ENCODE data around the gene RAD9A. TPM values are rescaled to one million over a fixed set of nuclear protein-coding genes. Genes with fewer than 3 reads are reported as not detected.
A peak's percentile ranks its signal among the peaks of the same experiment; 100 is the strongest.

The RAD9A gene
- total RNA-seq, 1 donor: 7.6 TPM

GRCh38 chr11:67355794-67356386 is 35.9 kb upstream of the RAD9A start:
- H3K36me3 ChIP-seq (ENCODE audit: insufficient read depth, low read length): peaks cover 4% of the 10 kb centered on the region
- peak overlapping the region; percentile 90 for H3K27ac ChIP-seq (ENCODE audit: low read depth, low read length)
- peaks cover 18% of the 10 kb centered on the region for H3K79me2 ChIP-seq (ENCODE audit: insufficient read depth, low read length)
- no peak overlapping the region for H3K4me3 ChIP-seq (ENCODE audit: insufficient read depth, low read length)
- no peaks in the 10 kb centered on the region for H3K27me3 ChIP-seq (ENCODE audit: insufficient read depth, low read length)
- H2AFZ ChIP-seq (ENCODE audit: low read length): no peak overlapping the region
- no peak overlapping the region for H3K4me2 ChIP-seq (ENCODE audit: insufficient read depth, low read length)
- TF ChIP-seq, protein P1, sequence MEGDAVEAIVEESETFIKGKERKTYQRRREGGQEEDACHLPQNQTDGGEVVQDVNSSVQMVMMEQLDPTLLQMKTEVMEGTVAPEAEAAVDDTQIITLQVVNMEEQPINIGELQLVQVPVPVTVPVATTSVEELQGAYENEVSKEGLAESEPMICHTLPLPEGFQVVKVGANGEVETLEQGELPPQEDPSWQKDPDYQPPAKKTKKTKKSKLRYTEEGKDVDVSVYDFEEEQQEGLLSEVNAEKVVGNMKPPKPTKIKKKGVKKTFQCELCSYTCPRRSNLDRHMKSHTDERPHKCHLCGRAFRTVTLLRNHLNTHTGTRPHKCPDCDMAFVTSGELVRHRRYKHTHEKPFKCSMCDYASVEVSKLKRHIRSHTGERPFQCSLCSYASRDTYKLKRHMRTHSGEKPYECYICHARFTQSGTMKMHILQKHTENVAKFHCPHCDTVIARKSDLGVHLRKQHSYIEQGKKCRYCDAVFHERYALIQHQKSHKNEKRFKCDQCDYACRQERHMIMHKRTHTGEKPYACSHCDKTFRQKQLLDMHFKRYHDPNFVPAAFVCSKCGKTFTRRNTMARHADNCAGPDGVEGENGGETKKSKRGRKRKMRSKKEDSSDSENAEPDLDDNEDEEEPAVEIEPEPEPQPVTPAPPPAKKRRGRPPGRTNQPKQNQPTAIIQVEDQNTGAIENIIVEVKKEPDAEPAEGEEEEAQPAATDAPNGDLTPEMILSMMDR (IDR thresholded peaks at IDR 0.05; ENCODE audit: extremely low read depth, low read depth, low read length): no peak
- no peak for DNase-seq (ENCODE audit: insufficient read length, low spot score, missing footprints)
- no peaks in the 10 kb centered on the region for H4K20me1 ChIP-seq (ENCODE audit: insufficient read depth, low read length)
- H3K4me1 ChIP-seq (ENCODE audit: insufficient read depth, low read length): peaks cover 69% of the 10 kb centered on the region
- H3K9me3 ChIP-seq (ENCODE audit: low read depth, low read length): no peaks in the 10 kb centered on the region

DNA sequence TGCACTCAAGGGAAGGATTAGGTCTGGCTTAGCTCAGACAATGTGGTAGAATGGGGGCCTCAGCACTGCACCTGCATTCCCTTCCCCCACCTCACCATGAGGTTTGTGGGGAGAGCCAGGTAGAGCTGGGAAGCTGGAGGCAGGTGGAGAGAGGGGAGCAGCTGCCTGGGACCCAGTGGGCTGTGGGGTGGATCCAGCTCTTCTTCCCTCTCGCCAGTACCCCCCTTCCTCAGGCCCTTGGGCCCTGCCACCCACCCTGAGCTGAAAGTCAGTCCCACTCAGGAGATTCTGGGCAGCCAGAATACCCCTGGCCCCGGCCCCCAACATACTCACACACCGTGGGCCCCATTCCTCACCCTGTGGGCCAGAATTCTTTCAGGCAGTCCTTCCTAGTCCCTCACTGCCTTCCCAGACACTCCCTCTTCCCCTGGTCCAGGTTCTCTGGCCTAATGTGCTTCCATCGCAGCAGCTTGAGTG is 35.4 kb upstream of the RAD9A start:
- TF ChIP-seq, protein P1 (IDR thresholded peaks at IDR 0.05; ENCODE audit: extremely low read depth, low read depth, low read length): no peak
- Histone ChIP-seq H3K4me3 (ENCODE audit: insufficient read depth, low read length) (no peak overlapping the region), H4K20me1 (ENCODE audit: insufficient read depth, low read length) (peaks cover 3% of the 10 kb centered on the region), H3K27ac (ENCODE audit: low read depth, low read length) (peak overlapping the region; percentile 90), H3K79me2 (ENCODE audit: insufficient read depth, low read length) (peaks cover 19% of the 10 kb centered on the region), H3K4me2 (ENCODE audit: insufficient read depth, low read length) (no peak overlapping the region), H3K36me3 (ENCODE audit: insufficient read depth, low read length) (peaks cover 2% of the 10 kb centered on the region), H2AFZ (ENCODE audit: low read length) (no peak overlapping the region), H3K27me3 (ENCODE audit: insufficient read depth, low read length) (no peaks in the 10 kb centered on the region), H3K9me3 (ENCODE audit: low read depth, low read length) (no peaks in the 10 kb centered on the region), H3K4me1 (ENCODE audit: insufficient read depth, low read length) (peaks cover 64% of the 10 kb centered on the region)
- peak; percentile 52 for DNase-seq (ENCODE audit: insufficient read length, low spot score, missing footprints)

DNA sequence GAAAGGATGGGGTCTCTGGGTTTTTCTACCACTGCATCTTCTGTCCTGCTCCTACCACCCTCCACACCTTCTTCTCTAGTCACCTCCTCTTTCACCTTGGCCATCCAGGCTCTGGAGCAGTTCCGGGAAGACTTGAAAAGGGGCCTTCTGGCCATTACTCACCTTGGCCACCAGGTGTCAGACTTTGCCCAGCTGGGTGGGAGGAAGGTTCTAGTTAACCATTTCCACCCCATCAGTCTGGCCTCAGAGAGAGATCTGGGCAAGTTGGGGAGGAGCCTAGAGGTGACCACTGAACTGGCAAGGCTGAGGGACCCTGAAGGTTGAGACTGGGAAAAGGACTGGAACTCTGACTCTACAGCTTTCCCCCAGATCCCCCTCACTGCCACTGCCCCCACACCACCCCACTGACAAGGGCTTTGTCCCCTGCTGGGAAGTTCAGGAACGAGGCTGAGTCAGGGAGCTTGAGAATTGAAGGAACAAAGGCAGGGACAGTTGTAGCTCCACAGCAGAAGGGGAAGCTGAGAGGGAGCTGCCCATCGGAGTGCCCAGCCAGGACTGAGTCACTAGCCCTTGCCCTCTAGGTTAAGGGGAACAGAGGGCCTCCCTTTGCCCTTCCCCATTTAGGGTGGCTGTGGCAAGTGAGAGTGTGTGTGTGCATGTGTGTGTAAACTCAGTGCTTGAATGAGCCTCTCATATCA is 34.8 kb upstream of the RAD9A start:
- H3K4me3 ChIP-seq (ENCODE audit: insufficient read depth, low read length): no peak overlapping the region
- H3K36me3 ChIP-seq (ENCODE audit: insufficient read depth, low read length): peaks cover 4% of the 10 kb centered on the region
- DNase-seq (ENCODE audit: insufficient read length, low spot score, missing footprints): peak; percentile 88
- peaks cover 59% of the 10 kb centered on the region for H3K4me1 ChIP-seq (ENCODE audit: insufficient read depth, low read length)
- peak overlapping the region; percentile 90 for H3K27ac ChIP-seq (ENCODE audit: low read depth, low read length)
- TF ChIP-seq, protein P1 (IDR thresholded peaks at IDR 0.05; ENCODE audit: extremely low read depth, low read depth, low read length): peak; percentile 94
- peaks cover 9% of the 10 kb centered on the region for H4K20me1 ChIP-seq (ENCODE audit: insufficient read depth, low read length)
- peak overlapping the region; percentile 37 for H3K4me2 ChIP-seq (ENCODE audit: insufficient read depth, low read length)
- H3K27me3 ChIP-seq (ENCODE audit: insufficient read depth, low read length): no peaks in the 10 kb centered on the region
- H2AFZ ChIP-seq (ENCODE audit: low read length): no peak overlapping the region
- peaks cover 22% of the 10 kb centered on the region for H3K79me2 ChIP-seq (ENCODE audit: insufficient read depth, low read length)
- H3K9me3 ChIP-seq (ENCODE audit: low read depth, low read length): no peaks in the 10 kb centered on the region
